ENCODE results near the gene PPP1R27. TPM values are rescaled to one million over a fixed set of nuclear protein-coding genes. Genes with fewer than 3 reads are reported as not detected.

The PPP1R27 gene
- total and polyA plus RNA-seq, 7 donors, result 296 to 2,217 (median 976) TPM

DNA sequence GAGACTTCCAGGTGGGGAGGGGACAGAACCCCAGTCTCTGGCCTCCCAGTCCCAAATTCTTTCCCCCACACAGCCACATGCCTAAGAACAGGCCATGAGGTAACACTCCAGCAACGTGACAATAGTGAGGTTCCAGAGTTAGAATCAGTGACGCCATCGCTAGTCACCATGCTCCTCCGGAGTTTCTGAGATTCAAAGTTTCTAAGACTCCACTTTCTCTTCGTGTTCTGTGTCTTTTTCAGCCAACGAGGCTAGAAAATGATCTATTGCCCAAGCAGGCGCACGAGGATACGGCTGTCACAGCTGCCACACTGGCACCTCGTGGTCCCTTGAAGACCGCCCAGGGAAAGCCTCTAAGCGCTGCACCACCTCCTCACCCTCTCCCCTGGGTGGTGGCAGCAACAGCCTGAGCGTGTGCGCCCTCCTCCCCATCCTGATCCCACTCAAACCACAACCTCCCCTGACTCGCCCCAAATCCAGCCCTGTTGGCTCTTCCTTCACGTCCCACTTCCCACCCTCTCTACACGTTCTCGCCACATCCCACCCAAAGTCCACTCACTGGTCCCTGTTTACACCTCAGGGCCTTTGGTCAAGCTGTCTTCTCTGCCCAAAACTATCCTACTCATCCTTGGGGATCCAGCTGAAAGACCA, 2.8 kb downstream of the PPP1R27 start:
- no peaks in the 10 kb centered on the region for H3K9me3 ChIP-seq
- H3K4me3 ChIP-seq, result peak overlapping the region; percentile 85
- peak; percentile 5 to 28 (median 20) for ATAC-seq
- H3K27ac ChIP-seq, result peak overlapping the region; percentile 96
- TF ChIP-seq, protein P1, sequence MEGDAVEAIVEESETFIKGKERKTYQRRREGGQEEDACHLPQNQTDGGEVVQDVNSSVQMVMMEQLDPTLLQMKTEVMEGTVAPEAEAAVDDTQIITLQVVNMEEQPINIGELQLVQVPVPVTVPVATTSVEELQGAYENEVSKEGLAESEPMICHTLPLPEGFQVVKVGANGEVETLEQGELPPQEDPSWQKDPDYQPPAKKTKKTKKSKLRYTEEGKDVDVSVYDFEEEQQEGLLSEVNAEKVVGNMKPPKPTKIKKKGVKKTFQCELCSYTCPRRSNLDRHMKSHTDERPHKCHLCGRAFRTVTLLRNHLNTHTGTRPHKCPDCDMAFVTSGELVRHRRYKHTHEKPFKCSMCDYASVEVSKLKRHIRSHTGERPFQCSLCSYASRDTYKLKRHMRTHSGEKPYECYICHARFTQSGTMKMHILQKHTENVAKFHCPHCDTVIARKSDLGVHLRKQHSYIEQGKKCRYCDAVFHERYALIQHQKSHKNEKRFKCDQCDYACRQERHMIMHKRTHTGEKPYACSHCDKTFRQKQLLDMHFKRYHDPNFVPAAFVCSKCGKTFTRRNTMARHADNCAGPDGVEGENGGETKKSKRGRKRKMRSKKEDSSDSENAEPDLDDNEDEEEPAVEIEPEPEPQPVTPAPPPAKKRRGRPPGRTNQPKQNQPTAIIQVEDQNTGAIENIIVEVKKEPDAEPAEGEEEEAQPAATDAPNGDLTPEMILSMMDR (IDR thresholded peaks at IDR 0.05), result no peak
- intact Hi-C loops (cut with DNase I), result no loop called here
- WGBS, 3 donors, result 9 to 27% (median 13%) methylated on average over 18 of the region's 18 CpGs
- H3K27me3 ChIP-seq (ENCODE audit: insufficient read depth in 3 of 3, low read length in 2 of 3), result no peaks in the 10 kb centered on the region
- peaks cover 0 to 9% of the 10 kb centered on the region in 2 donors for H3K36me3 ChIP-seq (ENCODE audit: insufficient read depth in 1 of 2, low read depth in 1 of 2)
- DNase-seq, result peak in 1 of 2 donors; percentile 78
- H3K4me1 ChIP-seq, result peaks cover 15% of the 10 kb centered on the region

DNA sequence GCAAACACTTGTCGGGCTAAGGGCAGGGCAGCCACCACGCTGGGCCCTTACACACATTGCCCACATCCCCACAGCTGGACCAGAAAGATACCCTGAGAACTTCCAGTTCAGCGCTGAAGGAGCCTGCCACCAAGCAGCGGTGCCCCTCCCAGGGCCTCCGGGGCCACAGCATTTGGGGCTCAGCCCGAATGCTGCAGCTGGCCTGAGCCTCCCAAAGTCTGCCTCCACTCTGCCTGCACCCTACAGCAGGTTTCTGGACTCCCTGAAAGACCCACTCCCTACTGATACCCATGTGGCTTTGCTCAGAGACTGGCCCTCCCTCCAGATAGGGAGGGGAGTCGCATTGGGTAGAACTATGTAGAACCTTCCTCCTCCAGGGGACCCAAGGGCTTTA, 3.3 kb downstream of the PPP1R27 start:
- Histone ChIP-seq H3K27ac (peak overlapping the region; percentile 96), H3K9me3 (no peaks in the 10 kb centered on the region), H3K4me3 (peak overlapping the region; percentile 85), H3K27me3 (ENCODE audit: insufficient read depth in 3 of 3, low read length in 2 of 3) (no peaks in the 10 kb centered on the region), H3K36me3 (ENCODE audit: insufficient read depth in 1 of 2, low read depth in 1 of 2) (peaks cover 0 to 9% of the 10 kb centered on the region in 2 donors), H3K4me1 (peaks cover 13% of the 10 kb centered on the region)
- DNase-seq, result no peak
- TF ChIP-seq, protein P1 (IDR thresholded peaks at IDR 0.05), result no peak
- WGBS, 3 donors, result 39 to 75% (median 59%) methylated on average over 7 of the region's 7 CpGs
- peak in 1 of 4 donors; percentile 0 for ATAC-seq
- intact Hi-C loops (cut with DNase I), result no loop called here

DNA sequence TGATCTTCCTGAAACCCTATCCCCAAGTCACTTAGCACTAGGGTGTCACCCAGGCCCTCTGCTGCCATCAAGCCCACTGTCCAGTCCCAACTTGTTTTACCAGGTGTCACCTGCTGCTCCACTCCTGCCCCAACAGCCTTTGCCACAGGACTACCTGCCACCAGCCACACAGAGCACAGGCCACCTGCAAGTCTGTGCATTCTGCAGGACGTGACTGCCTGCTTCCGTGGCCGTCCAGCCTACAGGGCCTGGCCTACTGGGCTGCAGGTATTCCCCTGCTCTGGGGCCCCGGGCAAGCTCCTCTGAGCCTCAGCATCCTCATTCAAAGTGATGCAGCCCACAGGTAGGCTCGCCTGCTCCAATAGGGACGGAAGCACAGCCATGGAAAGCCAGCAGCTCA, 5.0 kb downstream of the PPP1R27 start:
- intact Hi-C loops (cut with DNase I), result no loop called here
- DNase-seq (no peak), ATAC-seq (peak in 1 of 4 donors; percentile 1)
- Histone ChIP-seq H3K36me3 (ENCODE audit: insufficient read depth in 1 of 2, low read depth in 1 of 2) (peaks cover 0 to 9% of the 10 kb centered on the region in 2 donors), H3K27me3 (ENCODE audit: insufficient read depth in 3 of 3, low read length in 2 of 3) (no peaks in the 10 kb centered on the region), H3K27ac (peak overlapping the region; percentile 96), H3K4me3 (no peak overlapping the region), H3K4me1 (peaks cover 4% of the 10 kb centered on the region), H3K9me3 (no peaks in the 10 kb centered on the region)
- 58 to 82% (median 62%) methylated on average over 6 of the region's 6 CpGs for WGBS, 3 donors
- TF ChIP-seq, protein P1 (IDR thresholded peaks at IDR 0.05), result no peak

DNA sequence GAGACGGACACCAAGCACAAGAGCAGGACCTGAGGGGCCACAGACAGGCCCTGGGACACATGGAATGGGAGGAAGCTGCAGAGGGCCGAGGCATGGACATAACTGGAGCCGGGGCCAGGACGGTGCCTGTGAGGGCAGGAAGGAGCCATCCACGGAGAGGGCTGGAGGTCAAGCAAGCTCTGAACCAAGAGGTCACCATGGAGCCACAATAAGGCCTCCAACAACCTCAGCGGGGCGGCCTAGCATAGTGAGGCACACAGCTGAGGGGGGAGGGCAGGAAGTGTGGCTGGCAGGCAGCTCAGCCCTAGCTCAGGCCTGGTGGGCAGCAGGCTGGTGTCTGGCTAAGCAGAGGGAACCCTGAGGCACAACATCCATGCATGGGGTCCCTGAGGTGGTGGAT, 6.2 kb downstream of the PPP1R27 start:
- DNase-seq (no peak), ATAC-seq (peak in 2 of 4 donors; percentile 9 to 11)
- peak overlapping the region; percentile 96 for H3K27ac ChIP-seq
- WGBS, 3 donors, result 58 to 73% (median 61%) methylated on average over 7 of the region's 7 CpGs
- intact Hi-C loops (cut with DNase I), result no loop called here
- H3K36me3 ChIP-seq (ENCODE audit: insufficient read depth in 1 of 2, low read depth in 1 of 2), result peaks cover 0 to 3% of the 10 kb centered on the region in 2 donors
- TF ChIP-seq, protein P1 (IDR thresholded peaks at IDR 0.05), result no peak
- H3K4me1 ChIP-seq, result peaks cover 4% of the 10 kb centered on the region
- no peak overlapping the region for H3K4me3 ChIP-seq
- no peaks in the 10 kb centered on the region for H3K27me3 ChIP-seq (ENCODE audit: insufficient read depth in 3 of 3, low read length in 2 of 3)
- H3K9me3 ChIP-seq, result no peaks in the 10 kb centered on the region
